HepG2 (cell line): ENCODE data around the gene COL18A1. TPM values are rescaled to one million over a fixed set of nuclear protein-coding genes. Genes with fewer than 3 reads are reported as not detected.

ENCODE experiments used
- BCL3 ChIP-seq: sonication (generic); formaldehyde crosslinking; IDR thresholded peaks from 2 replicates; pipeline ENCODE4 v1.5.1; 2020; ENCODE audit warnings: mild to moderate bottlenecking, missing genetic modification reagents, moderate library complexity
- HMGXB4 ChIP-seq, 2 experiments: sonication (generic) in 1 of 2; formaldehyde crosslinking in 1 of 2; IDR thresholded peaks; 2 replicates each; pipeline versions ENCODE4 v1.4.0 to v1.6.1; 2018 to 2020; ENCODE audit warnings: missing genetic modification reagents in 2 of 2, borderline replicate concordance in 1 of 2, low read depth in 1 of 2, mild to moderate bottlenecking in 1 of 2, missing biosample characterization in 1 of 2
- HOXD1 ChIP-seq: sonication (generic); formaldehyde crosslinking; IDR thresholded peaks from 2 replicates; pipeline ENCODE4 v1.5.0; 2020; ENCODE audit warnings: missing genetic modification reagents
- PAXIP1 ChIP-seq: sonication (generic); formaldehyde crosslinking; conservative IDR thresholded peaks from 2 replicates; pipeline ENCODE4 v1.4.0; 2020; ENCODE audit warnings: mild to moderate bottlenecking, missing genetic modification reagents, moderate library complexity
- POLR2G ChIP-seq: fragments of 200-400 bp; formaldehyde crosslinking; IDR thresholded peaks from 2 replicates; pipeline ENCODE4 v1.6.1; 2018; ENCODE audit warnings: mild to moderate bottlenecking, low read depth, low read length, moderate library complexity
- SOX13 ChIP-seq, 3 experiments: fragments of 450-650 bp in 1 of 3; sonication (generic) in 1 of 3; formaldehyde crosslinking in 1 of 3; IDR thresholded peaks in 2 of 3; conservative IDR thresholded peaks in 1 of 3; 2 replicates each; pipeline versions ENCODE4 v1.5.0 to v1.6.1; 2016 to 2020; ENCODE audit warnings: antibody characterized with exemption in 1 of 3, mild to moderate bottlenecking in 1 of 3, missing compliant biosample characterization in 1 of 3, missing genetic modification reagents in 1 of 3, moderate library complexity in 1 of 3
- SP4 ChIP-seq: sonication (generic); formaldehyde crosslinking; IDR thresholded peaks from 2 replicates; pipeline ENCODE4 v1.8.1; 2023; ENCODE audit warnings: mild to moderate bottlenecking, missing genetic modification reagents
- SRF ChIP-seq: IDR thresholded peaks from 2 replicates; pipeline ENCODE4 v1.6.1; 2011; ENCODE audit warnings: mild to moderate bottlenecking, low read depth, low read length, moderate library complexity
- ZFY ChIP-seq: sonication (generic); formaldehyde crosslinking; IDR thresholded peaks from 2 replicates; pipeline ENCODE4 v1.4.0; 2020; ENCODE audit warnings: missing genetic modification reagents
- ZHX2 ChIP-seq, 2 experiments: sonication (generic) in 1 of 2; formaldehyde crosslinking in 1 of 2; IDR thresholded peaks; 2 replicates each; pipeline versions ENCODE4 v1.6.1 to v1.9.0; 2014 to 2022; ENCODE audit warnings: antibody characterized with exemption in 1 of 2, borderline replicate concordance in 1 of 2, inconsistent platforms in 1 of 2, low read depth in 1 of 2, missing genetic modification reagents in 1 of 2
- ZNF180 ChIP-seq: sonication (generic); formaldehyde crosslinking; IDR thresholded peaks from 2 replicates; pipeline ENCODE4 v1.4.0; 2020; ENCODE audit warnings: low read depth, missing genetic modification reagents, borderline replicate concordance
- ZNF589 ChIP-seq: sonication (generic); formaldehyde crosslinking; conservative IDR thresholded peaks from 2 replicates; pipeline ENCODE4 v1.8.0; 2022; ENCODE audit warnings: mild to moderate bottlenecking, moderate library complexity, missing genetic modification reagents
- ZNF775 ChIP-seq: sonication (generic); formaldehyde crosslinking; IDR thresholded peaks from 2 replicates; pipeline ENCODE4 v1.4.0; 2020; ENCODE audit warnings: missing genetic modification reagents, mild to moderate bottlenecking, moderate library complexity, borderline replicate concordance
- polyA plus RNA-seq, 8 experiments: library from polyadenylated mRNA; depleted of rRNA in 3 of 8; stranded (reverse) in 7 of 8; unstranded in 1 of 8; fragments of >200 nt; fragmentation: Illumina TruSeq in 4 of 8; extraction: Trizol in 4 of 8; gene quantifications; 2 replicates each; pipeline versions ENCODE4 v1.2.1 to v1.2.3, GENCODE V29; 2011 to 2016; ENCODE audit warnings: low read depth in 4 of 8, missing spikeins in 1 of 8, mixed read lengths in 1 of 8; ENCODE audit not compliant: insufficient read depth in 1 of 8
- total RNA-seq, 5 experiments: library from RNA; depleted of rRNA; stranded (reverse); fragments of >200 nt; fragmentation: Illumina TruSeq; extraction: Trizol; gene quantifications; 2 replicates each; pipeline ENCODE4 v1.2.3, GENCODE V29; 2016; ENCODE audit warnings: low read depth in 1 of 5

Gene COL18A1
- total and polyA plus RNA-seq, 2 of the 13 experiments (the other 11 are each of a cell fraction or from before 2014, with no cell fraction given): 79.0 to 102 TPM

- TF ChIP-seq PAXIP1 (CRISPR knock-in tag) (peak; percentile 92), HMGXB4 (CRISPR knock-in tag; IDR thresholded peaks at IDR 0.05; ENCODE audit: borderline replicate concordance in 1 of 2, low read depth in 1 of 2) (peak; percentile 56 to 71; a peak in 2 of 4 replicates), ZHX2 (IDR thresholded peaks at IDR 0.05; ENCODE audit: low read depth) (0 out of 2 replicates have a peak, but pooled peaks have one; percentile 2), ZHX2 (CRISPR knock-in tag; IDR thresholded peaks at IDR 0.05; ENCODE audit: borderline replicate concordance) (no peak), BCL3 (CRISPR knock-in tag) (no peak), SP4 (CRISPR knock-in tag) (peak; percentile 36; the same call in 1 of the 2 replicates), ZNF180 (CRISPR knock-in tag) (no peak), ZNF589 (CRISPR knock-in tag) (no peak), SOX13 (IDR thresholded peaks at IDR 0.05) (no peak), SOX13 (CRISPR knock-in tag; conservative IDR thresholded peaks at IDR 0.05 in 1 of 2, IDR thresholded peaks at IDR 0.05 in 1 of 2) (peak in 1 of 2 experiments; percentile 70; a peak in 1 of 4 replicates), POLR2G (peak; percentile 52), ZNF775 (CRISPR knock-in tag) (no peak), HOXD1 (CRISPR knock-in tag) (no peak; the same call in 1 of the 2 replicates), ZFY (CRISPR knock-in tag) (peak; percentile 64), SRF (no peak)
Measured at GRCh38 chr21:45448810-45449657, 44.1 kb downstream of the COL18A1 start (continued).
